H1 (cell line): ENCODE measurements around the gene PRKAR1B.

Source experiments
- EZH2 ChIP-seq: fragments of 200-600 bp; sonication (generic); IDR thresholded peaks from 2 replicates; pipeline ENCODE4 v1.7.1; 2012; ENCODE audit warnings: low read depth, mild to moderate bottlenecking, moderate library complexity, low read length, inconsistent platforms; ENCODE audit not compliant: severe bottlenecking
- NRF1 ChIP-seq: IDR thresholded peaks from 2 replicates; pipeline ENCODE4 v1.6.1; 2011; ENCODE audit warnings: mild to moderate bottlenecking, low read depth, low read length, improper control_type of control experiment
- POLR2A ChIP-seq, 2 experiments: IDR thresholded peaks; 1 replicate in 1 of 2; 2 replicates in 1 of 2; pipeline ENCODE4 v1.6.1; 2011; ENCODE audit warnings: low read depth in 2 of 2, low read length in 2 of 2, mild to moderate bottlenecking in 2 of 2; ENCODE audit errors: control extremely low read depth in 1 of 2
- POLR2AphosphoS5 ChIP-seq: IDR thresholded peaks from 2 replicates; pipeline ENCODE4 v1.6.1; 2011; ENCODE audit warnings: low read depth, low read length
- RBBP5 ChIP-seq: IDR thresholded peaks from 2 replicates; pipeline ENCODE4 v1.7.1; 2012; ENCODE audit warnings: low read depth, mild to moderate bottlenecking, inconsistent platforms, low read length, moderate library complexity, borderline replicate concordance
- SRF ChIP-seq: IDR thresholded peaks from 2 replicates; pipeline ENCODE4 v1.6.1; 2011; ENCODE audit warnings: mild to moderate bottlenecking, low read depth, low read length, moderate library complexity
- TF ChIP-seq, protein P1 (sequence below), 3 experiments: IDR thresholded peaks; 1 replicate in 2 of 3; 2 replicates in 1 of 3; pipeline versions ENCODE4 v1.5.1 to v1.6.1; 2011; ENCODE audit warnings: low read length in 3 of 3, mild to moderate bottlenecking in 3 of 3, inconsistent platforms in 2 of 3, low read depth in 1 of 3, moderate library complexity in 1 of 3; ENCODE audit not compliant: insufficient read depth in 1 of 3; ENCODE audit errors: control extremely low read depth in 1 of 3

DNA sequence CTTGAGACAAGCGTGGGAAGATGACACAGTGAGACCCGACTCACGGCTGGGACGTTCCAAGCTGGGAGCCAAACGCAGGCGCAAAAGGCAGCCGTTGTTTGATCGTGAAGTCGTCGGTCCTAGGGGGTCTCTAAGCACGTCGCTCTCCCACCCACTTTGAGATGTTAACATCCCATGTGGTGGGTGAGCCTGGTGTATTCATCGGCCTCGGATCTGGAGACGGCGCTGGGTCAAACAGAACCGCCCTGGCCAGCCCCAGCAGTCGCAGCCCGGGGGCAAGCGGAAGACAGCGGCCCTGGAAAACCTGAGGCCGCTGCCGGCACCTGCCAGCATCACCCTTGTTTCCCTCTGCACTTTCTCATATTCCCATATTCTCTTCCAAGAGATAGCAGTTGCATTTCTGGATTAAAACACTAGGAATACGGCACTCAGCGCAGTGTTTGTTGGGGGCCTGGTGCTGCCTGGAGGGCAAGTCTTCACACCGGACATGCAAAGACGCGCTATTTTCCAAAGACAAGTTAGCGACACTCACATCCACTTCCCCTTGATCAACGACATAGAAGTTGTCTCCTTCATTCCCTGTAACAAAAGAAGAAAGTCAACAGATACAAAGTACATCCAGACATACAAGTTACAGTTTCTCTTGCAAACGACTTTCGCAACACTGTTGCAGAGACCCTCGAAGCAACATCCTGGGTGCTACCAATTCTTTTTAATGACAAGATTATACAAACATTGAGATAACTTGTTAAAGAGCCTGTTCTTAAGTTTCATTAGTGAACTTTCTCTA is 121.2 kb downstream of the PRKAR1B start:
- TF ChIP-seq NRF1 (no peak), RBBP5 (no peak), SRF (no peak), EZH2 (no peak), POLR2A (IDR thresholded peaks at IDR 0.05; ENCODE audit: control extremely low read depth in 1 of 2, low read depth in 2 of 2, low read length in 2 of 2) (no peak), POLR2AphosphoS5 (no peak)
- TF ChIP-seq, protein P1, sequence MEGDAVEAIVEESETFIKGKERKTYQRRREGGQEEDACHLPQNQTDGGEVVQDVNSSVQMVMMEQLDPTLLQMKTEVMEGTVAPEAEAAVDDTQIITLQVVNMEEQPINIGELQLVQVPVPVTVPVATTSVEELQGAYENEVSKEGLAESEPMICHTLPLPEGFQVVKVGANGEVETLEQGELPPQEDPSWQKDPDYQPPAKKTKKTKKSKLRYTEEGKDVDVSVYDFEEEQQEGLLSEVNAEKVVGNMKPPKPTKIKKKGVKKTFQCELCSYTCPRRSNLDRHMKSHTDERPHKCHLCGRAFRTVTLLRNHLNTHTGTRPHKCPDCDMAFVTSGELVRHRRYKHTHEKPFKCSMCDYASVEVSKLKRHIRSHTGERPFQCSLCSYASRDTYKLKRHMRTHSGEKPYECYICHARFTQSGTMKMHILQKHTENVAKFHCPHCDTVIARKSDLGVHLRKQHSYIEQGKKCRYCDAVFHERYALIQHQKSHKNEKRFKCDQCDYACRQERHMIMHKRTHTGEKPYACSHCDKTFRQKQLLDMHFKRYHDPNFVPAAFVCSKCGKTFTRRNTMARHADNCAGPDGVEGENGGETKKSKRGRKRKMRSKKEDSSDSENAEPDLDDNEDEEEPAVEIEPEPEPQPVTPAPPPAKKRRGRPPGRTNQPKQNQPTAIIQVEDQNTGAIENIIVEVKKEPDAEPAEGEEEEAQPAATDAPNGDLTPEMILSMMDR (IDR thresholded peaks at IDR 0.05; ENCODE audit: control extremely low read depth in 1 of 3, insufficient read depth in 1 of 3, low read depth in 1 of 3, low read length in 3 of 3) = no peak
